Measurements from ENCODE around the gene ABLIM1.

ABLIM1 gene

DNA sequence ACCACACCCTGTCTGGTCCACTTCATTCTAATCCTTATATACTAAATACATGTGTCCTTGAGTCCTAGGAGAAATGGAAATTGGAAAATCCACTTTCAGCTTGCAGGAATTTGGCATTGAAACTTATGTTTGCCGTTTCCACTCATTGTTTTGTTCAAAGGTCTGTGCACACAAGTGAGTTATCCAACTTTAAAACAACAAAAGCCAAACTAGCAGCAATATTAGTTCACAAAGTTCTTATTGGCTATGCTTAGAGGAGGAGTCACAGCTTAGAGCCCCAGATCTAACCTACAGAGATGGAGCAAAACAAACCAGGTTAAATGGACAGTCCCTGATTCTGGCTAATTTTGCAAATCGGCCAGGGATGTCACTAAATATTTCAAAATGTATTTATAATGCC lies 209.2 kb downstream of the ABLIM1 start:
- DNase-seq (ENCODE audit: low read depth), result no peak

- DNase-seq (ENCODE audit: low read depth), result no peak
Observed at GRCh38 chr10:114445332-114445731, 212.7 kb downstream of the ABLIM1 start.

DNA sequence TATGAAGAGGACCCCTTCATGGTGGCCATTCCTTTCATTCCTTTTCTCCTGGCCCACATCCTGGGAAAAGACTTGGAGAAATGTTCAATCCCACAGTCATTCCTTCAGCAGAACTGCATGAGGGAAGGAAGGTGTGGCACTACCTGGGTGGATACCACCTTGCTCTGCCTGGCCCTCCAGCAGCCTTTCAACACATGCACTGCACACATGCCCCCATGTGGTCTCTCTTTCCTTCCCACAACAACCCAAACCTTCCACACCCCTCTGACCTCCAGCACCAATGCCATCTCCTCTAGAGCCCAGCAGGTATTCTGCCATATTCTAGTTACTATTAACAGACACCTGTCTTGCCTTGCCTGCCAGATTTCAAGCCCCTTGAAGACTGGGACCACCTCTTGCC lies 213.3 kb downstream of the ABLIM1 start:
- no peak for DNase-seq (ENCODE audit: low read depth)

DNA sequence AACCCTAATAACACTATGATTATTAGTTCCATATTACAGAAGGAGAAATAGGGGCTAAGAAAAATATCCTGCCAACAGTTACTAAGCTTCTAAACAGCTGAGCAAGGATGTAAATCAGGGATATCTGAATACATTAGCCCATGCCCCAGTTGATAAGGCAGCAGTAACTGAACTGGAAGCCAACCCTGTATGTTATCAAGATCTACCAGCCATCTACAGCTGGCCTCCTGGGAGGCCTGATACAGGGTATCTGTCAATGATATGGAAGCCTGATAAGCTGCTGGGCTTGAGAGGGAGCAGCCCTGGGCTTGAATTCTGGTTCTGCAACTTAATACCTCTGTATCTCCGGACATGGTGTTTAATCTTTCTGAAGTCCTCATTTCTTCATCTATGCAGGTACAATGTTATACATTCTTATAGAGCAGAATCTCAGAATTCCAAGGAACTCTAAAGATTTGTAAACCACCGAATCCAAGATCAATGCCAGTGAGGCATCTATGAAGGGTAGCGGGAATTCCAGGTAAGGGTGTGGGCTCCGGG lies 215.9 kb downstream of the ABLIM1 start:
- no peak for DNase-seq (ENCODE audit: low read depth)

GRCh38 chr10:114441107-114441506 lies 217.0 kb downstream of the ABLIM1 start:
- DNase-seq (ENCODE audit: low read depth), result no peak

DNA sequence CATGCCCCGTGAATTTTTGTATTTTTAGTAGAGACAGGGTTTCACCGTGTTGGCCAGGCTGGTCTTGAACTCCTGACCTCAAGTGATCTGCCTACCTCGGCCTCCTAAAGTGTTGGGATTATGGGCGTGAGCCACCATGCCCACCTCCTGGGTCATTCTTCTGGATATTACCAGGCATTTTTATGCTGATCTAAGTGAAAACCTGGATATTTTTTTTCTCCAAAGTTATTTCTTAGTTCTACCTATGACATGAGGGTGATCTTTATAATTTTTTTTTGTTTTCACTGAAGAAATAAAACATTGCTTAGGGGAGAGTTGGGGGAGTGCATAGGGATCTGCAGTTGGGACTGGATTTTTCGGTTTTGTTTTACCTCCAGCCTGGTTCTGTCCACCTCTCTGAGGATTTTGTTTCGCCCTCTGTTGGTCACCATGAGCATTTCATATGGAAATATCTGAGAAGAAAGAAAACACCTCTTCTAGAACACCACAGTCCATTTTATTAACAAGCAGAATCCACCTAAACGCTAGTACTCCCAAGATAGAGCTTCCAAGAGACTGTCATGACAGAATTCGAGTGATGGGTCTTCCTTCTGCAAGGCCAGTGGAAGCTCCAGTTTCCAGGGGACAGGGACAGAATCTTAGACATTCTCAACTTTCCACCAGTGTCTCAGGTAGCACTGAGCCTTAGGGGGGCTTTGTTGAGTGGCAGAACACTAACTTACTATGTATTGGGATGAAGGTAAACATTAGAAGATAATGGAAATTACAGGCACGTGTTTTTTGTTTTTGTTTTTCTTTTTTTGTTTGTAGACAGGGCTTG lies 220.4 kb downstream of the ABLIM1 start:
- DNase-seq (ENCODE audit: low read depth), result no peak

DNA sequence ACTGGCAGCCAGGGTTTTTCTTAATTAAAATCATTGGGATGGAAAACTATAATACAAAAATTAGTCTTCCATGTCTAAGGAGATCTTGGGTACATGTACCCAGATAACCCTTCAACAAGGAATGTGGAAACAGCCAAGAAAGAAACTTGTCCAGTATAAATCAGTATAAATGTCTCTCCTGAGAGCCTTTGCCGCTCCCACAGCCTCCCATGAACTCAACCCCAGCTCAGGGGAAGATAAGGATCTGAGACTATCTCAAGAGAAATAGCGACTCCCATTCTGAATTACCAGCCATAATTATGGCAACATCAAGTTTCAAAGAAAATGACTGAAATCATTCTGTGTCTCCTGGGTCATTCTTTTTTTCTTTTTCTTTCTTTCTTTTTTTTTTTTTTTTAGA lies 221.1 kb downstream of the ABLIM1 start:
- DNase-seq (ENCODE audit: low read depth), result no peak

- no peak for DNase-seq (ENCODE audit: low read depth)
Observed at GRCh38 chr10:114432566-114433093, 225.4 kb downstream of the ABLIM1 start.

GRCh38 chr10:114431414-114432135 lies 226.5 kb downstream of the ABLIM1 start:
- DNase-seq (ENCODE audit: low read depth), result no peak

DNA sequence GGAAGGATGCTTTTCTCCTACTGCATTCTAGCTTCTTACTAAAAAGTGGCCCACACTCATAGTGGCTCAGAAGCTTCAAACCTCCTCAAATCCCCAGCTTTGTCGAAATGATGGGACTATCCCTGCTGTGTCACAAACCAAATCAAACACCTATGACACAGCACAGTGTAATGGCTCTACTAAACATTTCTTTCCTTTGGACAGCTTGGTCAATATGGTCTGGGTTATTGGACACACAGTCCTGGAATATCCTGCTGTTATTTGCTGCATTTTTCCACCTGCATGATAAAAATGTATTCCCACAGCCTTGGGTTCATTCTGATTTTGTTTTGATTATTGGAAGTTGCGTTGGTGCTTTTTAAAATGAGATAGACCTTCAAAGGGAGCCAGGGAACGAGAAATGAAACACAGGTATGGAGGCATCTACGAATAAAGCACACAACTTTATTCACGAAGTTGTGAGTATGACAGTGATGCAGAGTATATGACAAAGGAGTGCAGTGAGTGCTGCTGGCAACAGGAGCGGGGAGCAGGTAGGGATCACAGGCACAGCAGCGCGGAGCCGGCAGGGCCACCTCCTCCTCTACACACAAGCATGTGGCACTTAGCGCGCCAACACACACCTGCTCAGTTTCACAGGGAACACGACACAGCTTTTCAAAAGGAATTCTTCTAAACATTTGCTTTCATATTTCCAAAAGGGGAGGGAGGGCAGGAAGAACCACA lies 227.2 kb downstream of the ABLIM1 start:
- DNase-seq (ENCODE audit: low read depth), result no peak

DNA sequence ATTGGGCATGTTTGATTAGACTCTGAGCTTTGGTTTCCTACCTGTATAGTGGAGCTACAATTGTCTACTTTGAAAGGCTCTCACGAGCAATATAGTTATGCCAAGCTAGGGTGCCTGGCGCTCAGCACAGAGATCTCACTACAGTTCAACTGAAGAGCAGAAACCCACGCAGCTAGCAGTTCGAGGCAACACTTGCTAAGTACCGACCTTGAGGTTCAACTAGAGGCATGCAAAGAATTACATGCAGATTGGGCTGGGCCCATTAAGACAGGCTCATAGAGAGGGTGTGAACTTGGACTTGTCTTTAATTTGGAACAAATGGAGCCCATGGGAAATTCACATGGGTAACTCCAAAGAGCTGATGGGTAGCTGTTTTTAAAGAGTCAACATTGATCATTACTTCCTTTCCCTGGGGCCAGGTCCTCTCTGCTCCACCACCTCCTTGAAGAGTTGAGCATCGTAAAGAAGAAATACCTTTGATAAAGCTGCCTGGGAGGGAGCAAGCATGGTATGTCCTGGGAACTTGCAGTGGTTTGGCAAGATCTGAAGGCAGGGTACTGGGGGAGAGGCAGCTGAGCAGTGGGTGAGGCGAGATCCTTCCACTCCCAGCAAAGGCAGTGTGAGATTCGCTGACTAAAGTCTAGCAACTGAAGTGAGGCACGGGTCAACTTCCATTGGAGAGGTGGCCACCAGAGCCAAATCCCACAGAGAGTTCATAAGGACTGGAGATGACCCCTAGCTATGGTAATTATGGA lies 228.3 kb downstream of the ABLIM1 start:
- no peak for DNase-seq (ENCODE audit: low read depth)

DNA sequence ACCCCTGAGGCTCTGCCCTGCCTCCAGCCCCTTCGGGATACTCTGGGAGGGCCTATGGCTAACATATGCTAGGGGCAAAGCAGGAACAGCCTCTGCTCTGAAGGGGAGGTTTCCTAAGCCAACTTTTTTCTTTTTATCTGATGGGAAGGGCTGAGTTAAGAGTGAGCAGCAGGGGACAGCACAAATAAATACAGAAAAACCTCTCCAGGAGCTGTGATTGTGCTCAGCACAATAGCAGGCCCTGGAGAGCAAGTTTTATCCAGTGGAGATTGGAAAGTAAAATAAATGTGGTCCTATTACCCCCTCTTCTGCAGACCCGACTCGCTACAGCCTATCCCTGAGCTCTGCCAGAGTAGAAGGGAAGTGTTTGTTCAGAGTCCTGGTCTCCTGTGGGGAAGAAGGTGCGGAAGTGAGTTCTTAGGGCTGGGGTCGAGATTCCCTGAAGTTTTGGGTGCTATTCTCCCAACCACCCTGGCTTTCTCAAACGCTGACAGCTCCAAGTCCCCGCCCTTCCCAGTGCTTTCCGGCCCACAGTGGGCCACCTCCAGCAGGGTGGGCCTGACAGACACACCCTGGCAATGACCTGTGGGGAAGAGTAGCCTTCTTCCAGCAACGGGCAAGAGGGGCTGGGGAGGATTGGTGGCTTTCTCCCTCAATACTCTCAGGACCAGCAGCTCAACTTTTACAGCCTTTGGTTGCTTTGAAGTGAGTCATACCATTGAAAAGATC lies 230.8 kb downstream of the ABLIM1 start:
- DNase-seq (ENCODE audit: low read depth), result no peak

DNA sequence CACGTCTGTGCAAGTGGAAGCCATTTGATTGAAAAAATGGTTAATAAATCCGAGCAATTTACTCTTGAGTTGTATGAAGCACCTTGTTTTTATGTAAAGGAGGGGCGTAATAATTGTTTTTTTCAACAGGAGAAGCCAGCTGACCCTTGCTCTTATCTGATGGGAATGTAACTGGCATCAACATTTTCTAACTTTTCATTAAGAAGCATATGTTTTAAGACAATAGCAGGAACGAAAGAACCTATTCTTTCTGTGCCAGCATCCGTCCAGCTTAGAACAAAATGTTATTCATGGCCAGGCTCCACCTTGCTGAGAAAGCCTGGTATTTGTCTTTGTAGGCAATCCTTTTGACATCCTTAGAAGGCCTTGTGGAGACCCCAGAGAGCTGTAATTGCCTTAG lies 231.6 kb downstream of the ABLIM1 start:
- DNase-seq (ENCODE audit: low read depth), result no peak

- DNase-seq (ENCODE audit: low read depth), result no peak
Observed at GRCh38 chr10:114420811-114421485, 237.1 kb downstream of the ABLIM1 start.

- DNase-seq (ENCODE audit: low read depth), result no peak
Observed at GRCh38 chr10:114418109-114418508, 240.0 kb downstream of the ABLIM1 start.

GRCh38 chr10:114412907-114413797 lies 244.9 kb downstream of the ABLIM1 start:
- DNase-seq (ENCODE audit: low read depth), result no peak

DNA sequence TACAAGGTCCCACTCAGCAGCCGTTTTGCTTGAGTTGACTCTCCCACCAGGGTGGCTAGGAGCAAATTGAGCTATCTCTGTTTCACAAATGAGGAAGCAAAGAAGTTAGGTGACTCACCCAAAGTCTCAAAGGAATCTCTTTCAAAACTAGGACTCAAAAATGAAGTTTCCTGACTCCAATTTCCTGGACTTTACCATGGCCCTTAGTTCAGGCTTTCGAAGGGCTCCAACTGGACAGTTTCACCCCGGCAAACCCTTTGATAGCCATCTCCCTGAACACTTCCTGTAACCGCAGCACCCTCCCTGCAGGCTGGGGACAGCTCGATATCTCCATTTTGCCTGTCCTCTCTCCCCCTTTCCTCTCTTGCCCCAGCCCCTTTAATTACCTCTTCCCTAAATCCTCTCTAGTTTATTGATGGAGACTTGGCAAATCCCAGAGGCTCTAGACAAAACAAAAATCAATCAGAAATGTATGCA lies 249.1 kb downstream of the ABLIM1 start:
- DNase-seq (ENCODE audit: low read depth), result no peak

DNA sequence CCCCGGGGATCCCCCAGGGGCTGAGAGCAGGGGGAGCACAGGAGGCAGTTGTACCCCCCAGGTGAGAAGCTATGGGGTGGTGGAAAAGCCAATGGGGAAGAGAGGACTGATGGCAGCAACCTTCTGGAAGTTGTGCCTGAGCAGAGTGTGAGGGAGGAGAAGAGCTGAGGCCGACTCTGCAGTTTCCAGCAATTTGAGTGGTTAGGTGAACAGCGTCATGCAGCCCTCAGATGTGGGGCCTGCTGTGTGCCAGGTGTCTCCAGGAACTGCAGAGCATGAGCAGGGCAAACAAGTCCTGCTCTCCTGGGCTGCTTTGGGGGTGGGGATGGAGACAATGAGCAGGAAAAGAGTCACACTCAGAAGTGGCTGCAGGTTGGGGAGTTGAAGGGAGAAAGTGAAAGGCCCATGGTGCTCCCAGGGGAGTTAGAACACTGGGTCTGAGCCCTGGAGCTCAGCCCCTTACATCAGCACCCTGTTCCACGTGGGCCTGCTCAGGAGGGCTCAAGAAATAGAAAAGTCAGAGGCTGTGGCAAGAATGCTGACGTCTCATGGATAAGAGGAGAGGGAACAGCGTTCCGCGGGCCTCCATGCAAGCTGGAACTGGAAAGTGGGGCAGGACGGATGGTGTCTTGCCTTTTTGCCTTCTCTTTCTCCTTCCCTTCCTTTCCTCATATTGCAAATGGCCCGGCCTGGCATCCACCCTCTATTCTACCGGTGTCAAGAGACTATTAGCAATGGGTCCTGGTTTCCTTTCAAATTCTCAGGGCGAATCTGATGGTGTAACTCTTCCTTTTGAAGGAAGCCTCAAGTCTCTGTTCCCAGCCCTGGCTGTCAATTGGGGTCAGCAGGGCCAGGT lies 249.7 kb downstream of the ABLIM1 start:
- no peak for DNase-seq (ENCODE audit: low read depth)

Data from GM04504 (cell line).